ENCODE measurements around the gene PRELID1. TPM values are rescaled to one million over a fixed set of nuclear protein-coding genes. Genes with fewer than 3 reads are reported as not detected.
"Not testable (repeated sequence)": the region's sequence is repeated elsewhere in the genome, so short reads cannot be mapped to it uniquely, and the experiment has no call there.

The PRELID1 gene
- total RNA-seq, 1 experiment from 2014 or later, result 194 TPM

DNA sequence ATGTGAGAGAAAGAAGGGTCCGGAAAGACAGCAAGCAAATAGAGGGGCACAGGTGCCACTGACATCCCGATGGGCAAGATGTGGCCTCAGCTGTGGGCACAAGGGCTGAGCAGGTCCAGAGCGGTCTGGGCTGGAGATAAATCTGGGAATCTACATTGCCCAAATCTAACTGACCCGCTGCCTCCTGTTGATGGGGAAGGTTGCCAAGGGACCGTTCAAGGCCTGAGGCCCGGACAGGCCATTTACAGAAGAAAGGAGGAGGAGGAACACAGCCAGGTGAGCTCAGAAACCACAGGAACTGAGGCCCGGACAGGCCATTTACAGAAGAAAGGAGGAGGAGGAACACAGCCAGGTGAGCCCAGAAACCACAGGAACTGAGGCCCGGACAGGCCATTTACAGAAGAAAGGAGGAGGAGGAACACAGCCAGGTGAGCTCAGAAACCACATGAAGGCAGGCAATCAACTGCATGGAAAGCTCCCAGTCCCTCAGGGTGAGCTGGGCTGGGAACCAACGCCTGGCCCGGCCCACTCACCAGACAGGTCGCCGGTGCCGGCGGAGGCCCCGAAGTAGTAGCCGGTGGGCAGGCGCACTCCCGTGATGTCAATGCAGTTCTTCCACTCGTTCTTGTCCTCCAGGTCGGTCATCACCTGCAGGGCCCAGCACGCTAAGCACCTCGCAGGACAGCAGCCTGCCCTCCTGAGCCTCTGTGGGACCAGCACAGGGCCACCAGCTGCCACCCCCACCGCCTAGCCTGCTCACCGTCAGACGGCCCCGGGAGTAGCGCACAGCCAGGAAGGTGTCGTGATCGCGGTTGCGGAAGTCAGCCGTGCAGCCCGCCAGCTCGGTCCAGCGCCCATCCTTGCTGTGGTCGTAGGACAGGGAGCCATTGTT is 33.2 kb downstream of the PRELID1 start:
- no peak overlapping the region for H3K27ac ChIP-seq (ENCODE audit: low read depth, low read length, poor library complexity, severe bottlenecking)
- peaks cover 25% of the 10 kb centered on the region for H3K36me3 ChIP-seq (ENCODE audit: insufficient read depth, low read length, poor library complexity, severe bottlenecking)
- ChIA-PET POLR2A (ENCODE audit: low non-redundant PET) (no interaction called here), CTCF (no interaction called here)
- BruUV-seq (replicated peaks), result no TSS peak
- H3K27me3 ChIP-seq (replicated peaks; ENCODE audit: insufficient read depth, low read depth, low read length, poor library complexity), result no peaks in the 10 kb centered on the region
- intact Hi-C loops (cut with micrococcal nuclease; ENCODE audit: unreplicated experiment), result no loop called here
- DNase-seq (ENCODE audit: low spot score), result no peak
- H3K4me3 ChIP-seq (ENCODE audit: low read depth, low read length, poor library complexity, severe bottlenecking), result no peak overlapping the region
- no peaks in the 10 kb centered on the region for H3K4me1 ChIP-seq (ENCODE audit: insufficient read depth, low read length, poor library complexity, severe bottlenecking)
- no peaks in the 10 kb centered on the region for H3K9me3 ChIP-seq (ENCODE audit: low read depth, low read length, poor library complexity, severe bottlenecking)
- no peak for TF ChIP-seq EZH2 (IDR thresholded peaks at IDR 0.05; ENCODE audit: borderline replicate concordance, low read depth, low read length, poor library complexity, severe bottlenecking)
- TF ChIP-seq, protein P1, sequence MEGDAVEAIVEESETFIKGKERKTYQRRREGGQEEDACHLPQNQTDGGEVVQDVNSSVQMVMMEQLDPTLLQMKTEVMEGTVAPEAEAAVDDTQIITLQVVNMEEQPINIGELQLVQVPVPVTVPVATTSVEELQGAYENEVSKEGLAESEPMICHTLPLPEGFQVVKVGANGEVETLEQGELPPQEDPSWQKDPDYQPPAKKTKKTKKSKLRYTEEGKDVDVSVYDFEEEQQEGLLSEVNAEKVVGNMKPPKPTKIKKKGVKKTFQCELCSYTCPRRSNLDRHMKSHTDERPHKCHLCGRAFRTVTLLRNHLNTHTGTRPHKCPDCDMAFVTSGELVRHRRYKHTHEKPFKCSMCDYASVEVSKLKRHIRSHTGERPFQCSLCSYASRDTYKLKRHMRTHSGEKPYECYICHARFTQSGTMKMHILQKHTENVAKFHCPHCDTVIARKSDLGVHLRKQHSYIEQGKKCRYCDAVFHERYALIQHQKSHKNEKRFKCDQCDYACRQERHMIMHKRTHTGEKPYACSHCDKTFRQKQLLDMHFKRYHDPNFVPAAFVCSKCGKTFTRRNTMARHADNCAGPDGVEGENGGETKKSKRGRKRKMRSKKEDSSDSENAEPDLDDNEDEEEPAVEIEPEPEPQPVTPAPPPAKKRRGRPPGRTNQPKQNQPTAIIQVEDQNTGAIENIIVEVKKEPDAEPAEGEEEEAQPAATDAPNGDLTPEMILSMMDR (conservative IDR thresholded peaks at IDR 0.05; ENCODE audit: low read depth, low read length), result no peak

DNA sequence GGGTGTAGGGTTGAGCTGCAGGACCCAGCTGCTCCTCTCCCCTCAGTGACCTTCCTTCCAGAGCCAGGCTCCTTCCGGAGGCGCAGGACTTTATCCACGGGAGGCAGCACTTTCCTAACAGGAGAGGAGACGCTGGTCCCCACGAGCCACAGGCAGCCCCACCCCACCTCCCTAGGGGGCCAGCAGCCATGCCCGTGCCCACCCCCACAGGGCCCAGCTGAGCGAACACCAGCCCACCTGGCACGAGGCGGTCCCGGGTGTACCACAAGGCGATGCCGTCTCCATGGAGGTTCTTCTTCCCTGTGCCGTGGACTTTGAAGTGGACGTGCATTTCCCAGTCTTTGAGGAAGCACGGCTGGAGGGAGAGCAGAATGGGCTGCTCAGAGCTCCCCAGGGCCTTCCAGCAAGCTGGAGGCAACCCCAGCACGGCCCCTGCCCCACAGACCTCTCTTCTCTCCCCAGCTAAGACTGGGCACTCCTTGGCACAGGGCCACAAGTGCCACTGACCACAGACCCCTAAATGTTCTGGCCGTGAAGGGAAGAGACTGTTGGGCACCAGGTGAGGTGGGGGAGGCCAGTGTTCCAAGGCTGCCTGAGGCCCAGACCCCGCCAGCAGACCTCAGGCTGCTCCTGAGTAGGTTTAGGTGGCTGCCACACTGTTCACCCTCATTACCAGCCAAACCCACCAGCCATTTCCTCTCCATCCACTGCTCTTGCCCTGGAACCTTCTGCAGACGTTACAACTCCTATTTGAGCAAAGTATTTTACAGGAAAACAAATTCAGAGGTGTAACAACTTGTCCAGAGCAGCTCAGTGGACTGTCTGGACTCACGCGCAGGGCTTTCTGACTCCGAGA is 34.9 kb downstream of the PRELID1 start:
- no peak overlapping the region for H3K27ac ChIP-seq (ENCODE audit: low read depth, low read length, poor library complexity, severe bottlenecking)
- H3K4me3 ChIP-seq (ENCODE audit: low read depth, low read length, poor library complexity, severe bottlenecking), result no peak overlapping the region
- H3K27me3 ChIP-seq (replicated peaks; ENCODE audit: insufficient read depth, low read depth, low read length, poor library complexity), result no peaks in the 10 kb centered on the region
- no peaks in the 10 kb centered on the region for H3K4me1 ChIP-seq (ENCODE audit: insufficient read depth, low read length, poor library complexity, severe bottlenecking)
- peaks cover 20% of the 10 kb centered on the region for H3K36me3 ChIP-seq (ENCODE audit: insufficient read depth, low read length, poor library complexity, severe bottlenecking)
- BruUV-seq (replicated peaks), result no TSS peak
- no peaks in the 10 kb centered on the region for H3K9me3 ChIP-seq (ENCODE audit: low read depth, low read length, poor library complexity, severe bottlenecking)
- TF ChIP-seq EZH2 (IDR thresholded peaks at IDR 0.05; ENCODE audit: borderline replicate concordance, low read depth, low read length, poor library complexity, severe bottlenecking), result no peak
- TF ChIP-seq, protein P1 (conservative IDR thresholded peaks at IDR 0.05; ENCODE audit: low read depth, low read length), result no peak
- intact Hi-C loops (cut with micrococcal nuclease; ENCODE audit: unreplicated experiment), result no loop called here
- DNase-seq (ENCODE audit: low spot score), result no peak
- ChIA-PET CTCF (no interaction called here), POLR2A (ENCODE audit: low non-redundant PET) (interaction anchor here (0.5 kb wide), 1 partner anchor 84 kb away, joined by 3 read pairs; no protein-coding TSS in a partner anchor)

DNA sequence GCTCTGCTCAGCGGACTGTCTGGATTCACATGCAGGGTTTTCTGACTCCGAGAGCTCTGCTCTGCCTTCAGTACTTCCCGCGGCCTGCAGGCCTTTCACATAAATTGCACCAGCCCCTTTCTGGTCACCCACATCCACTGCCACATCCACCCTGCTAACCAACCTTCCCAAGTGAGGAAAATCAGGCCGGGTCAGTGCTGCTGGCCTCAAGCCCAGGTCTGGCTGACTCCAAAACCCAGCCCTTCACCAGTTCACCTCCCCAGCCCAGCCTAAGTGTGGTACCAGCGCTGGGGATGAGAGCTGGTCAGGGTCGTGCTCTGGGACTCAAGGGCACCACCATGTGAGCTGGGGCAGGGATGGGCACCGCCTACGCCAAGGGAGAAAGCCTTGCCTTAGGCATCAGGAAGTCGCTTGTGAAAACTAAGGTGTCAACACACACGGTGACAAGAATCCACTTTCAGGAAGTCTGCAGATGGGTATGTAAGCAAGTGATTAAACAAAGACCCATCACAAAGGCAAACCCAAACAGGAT is 35.6 kb downstream of the PRELID1 start:
- H3K27me3 ChIP-seq (replicated peaks; ENCODE audit: insufficient read depth, low read depth, low read length, poor library complexity), result no peaks in the 10 kb centered on the region
- H3K36me3 ChIP-seq (ENCODE audit: insufficient read depth, low read length, poor library complexity, severe bottlenecking), result peaks cover 13% of the 10 kb centered on the region
- CTCF ChIA-PET, result no interaction called here
- intact Hi-C loops (cut with micrococcal nuclease; ENCODE audit: unreplicated experiment), result no loop called here
- H3K4me1 ChIP-seq (ENCODE audit: insufficient read depth, low read length, poor library complexity, severe bottlenecking), result no peaks in the 10 kb centered on the region
- BruUV-seq (replicated peaks), result no TSS peak
- POLR2A ChIA-PET (ENCODE audit: low non-redundant PET), result no interaction called here
- no peak overlapping the region for H3K27ac ChIP-seq (ENCODE audit: low read depth, low read length, poor library complexity, severe bottlenecking)
- no peak for DNase-seq (ENCODE audit: low spot score)
- no peaks in the 10 kb centered on the region for H3K9me3 ChIP-seq (ENCODE audit: low read depth, low read length, poor library complexity, severe bottlenecking)
- no peak overlapping the region for H3K4me3 ChIP-seq (ENCODE audit: low read depth, low read length, poor library complexity, severe bottlenecking)
- TF ChIP-seq, protein P1 (conservative IDR thresholded peaks at IDR 0.05; ENCODE audit: low read depth, low read length), result no peak
- TF ChIP-seq EZH2 (IDR thresholded peaks at IDR 0.05; ENCODE audit: borderline replicate concordance, low read depth, low read length, poor library complexity, severe bottlenecking), result no peak

DNA sequence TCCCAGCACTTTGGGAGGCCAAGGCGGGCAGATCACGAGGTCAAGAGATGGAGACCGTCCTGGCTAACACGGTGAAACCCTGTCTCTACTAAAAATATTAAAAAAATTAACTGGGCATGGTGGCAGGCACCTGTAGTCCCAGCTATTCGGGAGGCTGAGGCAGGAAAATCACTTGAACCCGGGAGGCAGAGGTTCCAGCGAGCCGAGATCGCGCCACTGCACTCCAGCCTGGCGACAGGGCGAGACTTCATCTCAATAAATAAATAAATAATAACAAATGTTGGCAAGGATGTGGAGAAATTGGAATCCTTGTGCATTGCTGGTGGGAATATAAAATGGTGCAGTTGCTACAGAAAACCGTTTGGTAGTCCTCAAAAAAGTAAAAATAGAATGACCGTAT is 39.4 kb downstream of the PRELID1 start:
- DNase-seq (ENCODE audit: low spot score); H3K4me3 ChIP-seq (ENCODE audit: low read depth, low read length, poor library complexity, severe bottlenecking); H3K4me1 ChIP-seq (ENCODE audit: insufficient read depth, low read length, poor library complexity, severe bottlenecking); H3K27me3 ChIP-seq (replicated peaks; ENCODE audit: insufficient read depth, low read depth, low read length, poor library complexity); CTCF ChIA-PET; H3K27ac ChIP-seq (ENCODE audit: low read depth, low read length, poor library complexity, severe bottlenecking); H3K9me3 ChIP-seq (ENCODE audit: low read depth, low read length, poor library complexity, severe bottlenecking); intact Hi-C loops (cut with micrococcal nuclease; ENCODE audit: unreplicated experiment); BruUV-seq (replicated peaks); POLR2A ChIA-PET (ENCODE audit: low non-redundant PET): not testable (repeated sequence)
- peaks cover 10% of the 10 kb centered on the region for H3K36me3 ChIP-seq (ENCODE audit: insufficient read depth, low read length, poor library complexity, severe bottlenecking)
